H1 (cell line): ENCODE results near the gene F10.

Experiments used
- ATF2 ChIP-seq: IDR thresholded peaks from 2 replicates; pipeline ENCODE4 v1.6.1; 2012; ENCODE audit warnings: low read length, inconsistent platforms
- ATF3 ChIP-seq: IDR thresholded peaks from 2 replicates; pipeline ENCODE4 v1.6.1; 2011; ENCODE audit warnings: low read depth, mild to moderate bottlenecking, low read length; ENCODE audit not compliant: insufficient read depth
- CTCF ChIP-seq, 3 experiments: IDR thresholded peaks; 1 replicate in 2 of 3; 2 replicates in 1 of 3; pipeline versions ENCODE4 v1.5.1 to v1.6.1; 2011; ENCODE audit warnings: low read length in 3 of 3, mild to moderate bottlenecking in 3 of 3, inconsistent platforms in 2 of 3, low read depth in 1 of 3, moderate library complexity in 1 of 3; ENCODE audit not compliant: insufficient read depth in 1 of 3; ENCODE audit errors: control extremely low read depth in 1 of 3
- EZH2 ChIP-seq: fragments of 200-600 bp; sonication (generic); IDR thresholded peaks from 2 replicates; pipeline ENCODE4 v1.7.1; 2012; ENCODE audit warnings: low read depth, mild to moderate bottlenecking, moderate library complexity, low read length, inconsistent platforms; ENCODE audit not compliant: severe bottlenecking
- JUN ChIP-seq: IDR thresholded peaks from 2 replicates; pipeline ENCODE4 v1.6.1; 2011; ENCODE audit warnings: low read depth, mild to moderate bottlenecking, improper control_type of control experiment, low read length
- POLR2AphosphoS5 ChIP-seq: IDR thresholded peaks from 2 replicates; pipeline ENCODE4 v1.6.1; 2011; ENCODE audit warnings: low read depth, low read length
- SIN3A ChIP-seq, 2 experiments: IDR thresholded peaks in 1 of 2; conservative IDR thresholded peaks in 1 of 2; 2 replicates each; pipeline ENCODE4 v1.6.1; 2011 to 2012; ENCODE audit warnings: low read length in 2 of 2, improper control_type of control experiment in 1 of 2, low read depth in 1 of 2, mild to moderate bottlenecking in 1 of 2
- SIX5 ChIP-seq: IDR thresholded peaks from 2 replicates; pipeline ENCODE4 v1.6.1; 2011; ENCODE audit warnings: mild to moderate bottlenecking, low read depth, low read length
- SP1 ChIP-seq: IDR thresholded peaks from 2 replicates; pipeline ENCODE4 v1.6.1; 2011; ENCODE audit warnings: low read depth, low read length
- SRF ChIP-seq: IDR thresholded peaks from 2 replicates; pipeline ENCODE4 v1.6.1; 2011; ENCODE audit warnings: mild to moderate bottlenecking, low read depth, low read length, moderate library complexity
- TAF1 ChIP-seq: IDR thresholded peaks from 2 replicates; pipeline ENCODE4 v1.6.1; 2011; ENCODE audit warnings: mild to moderate bottlenecking, low read depth, low read length
- TBP ChIP-seq: IDR thresholded peaks from 2 replicates; pipeline ENCODE4 v1.6.1; 2011; ENCODE audit warnings: low read depth, low read length, improper control_type of control experiment
- USF2 ChIP-seq: IDR thresholded peaks from 2 replicates; pipeline ENCODE4 v1.6.1; 2011; ENCODE audit warnings: low read length, improper control_type of control experiment

- TF ChIP-seq SP1 (no peak), SIX5 (no peak), CTCF (IDR thresholded peaks at IDR 0.05; ENCODE audit: control extremely low read depth in 1 of 3, insufficient read depth in 1 of 3, low read depth in 1 of 3, low read length in 3 of 3) (no peak), EZH2 (no peak), SRF (no peak), ATF3 (no peak), SIN3A (conservative IDR thresholded peaks at IDR 0.05 in 1 of 2, IDR thresholded peaks at IDR 0.05 in 1 of 2; ENCODE audit: low read depth in 1 of 2, low read length in 2 of 2) (no peak), JUN (no peak), ATF2 (no peak), USF2 (no peak), POLR2AphosphoS5 (no peak), TAF1 (no peak), TBP (no peak)
Measured at GRCh38 chr13:113073942-113074341, 48.7 kb upstream of the F10 start.
